HT-29 (cell line): ENCODE measurements around the gene DHODH. TPM values are rescaled to one million over a fixed set of nuclear protein-coding genes. Genes with fewer than 3 reads are reported as not detected.
"Not testable (repeated sequence)": the region's sequence is repeated elsewhere in the genome, so short reads cannot be mapped to it uniquely, and the experiment has no call there.

Source experiments
- DNase-seq: peaks from one replicate; pipeline ENCODE4 v3.0.0-alpha.2; 2015; ENCODE audit warnings: low spot score
- total RNA-seq: library from RNA; depleted of rRNA; stranded (reverse); fragments of >200 nt; shearing (Covaris generic); gene quantifications from 2 replicates; pipeline ENCODE4 v1.2.3, GENCODE V29; 2014; rRNA removed

DHODH gene
- total RNA-seq, result 13.0 and 13.1 TPM in 2 replicates

DNA sequence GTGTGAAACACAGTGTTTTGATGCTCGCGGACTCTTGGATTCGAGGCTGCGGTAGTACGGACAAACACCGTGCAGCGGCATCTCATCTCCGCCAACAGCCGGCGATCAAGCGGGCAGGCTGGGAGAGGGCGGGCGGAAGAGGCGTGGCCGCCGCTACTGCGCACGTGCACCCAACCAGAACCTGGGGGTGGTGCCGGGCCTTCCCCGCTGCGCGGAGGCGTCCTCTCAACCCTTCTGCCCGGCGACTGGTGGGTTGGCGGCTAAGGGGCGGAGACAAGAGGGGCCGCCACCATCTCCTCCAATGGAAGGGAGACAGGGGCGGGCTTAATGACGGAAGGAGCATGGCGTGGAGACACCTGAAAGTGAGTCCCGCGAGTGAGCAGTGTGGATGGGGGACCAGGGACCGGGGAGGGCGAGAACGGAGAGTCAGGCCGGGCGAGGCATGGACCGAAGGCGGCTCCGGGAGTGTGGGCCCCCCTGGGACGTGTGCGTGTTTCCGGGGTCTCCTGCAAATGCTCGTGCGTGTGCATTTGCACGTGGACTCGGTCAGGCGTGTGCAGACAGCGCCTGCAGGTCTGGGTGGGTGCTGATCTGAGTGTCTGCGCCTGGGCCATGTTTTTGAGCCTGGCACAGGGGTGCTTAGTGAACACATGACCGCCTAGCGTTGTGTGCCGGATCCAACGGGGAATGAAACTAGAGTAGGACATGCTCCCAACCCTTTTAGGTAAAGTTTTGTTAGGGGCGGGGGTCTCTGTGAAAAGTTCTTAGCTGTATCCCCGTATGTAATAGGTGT is at the start of gene DHODH:
TSS of gene DHODH (plus strand) at position 321 of the 793 bp plus-strand sequence. CDS start at position 342, 21 bp downstream.
- DNase-seq, result peak; percentile 98

DNA sequence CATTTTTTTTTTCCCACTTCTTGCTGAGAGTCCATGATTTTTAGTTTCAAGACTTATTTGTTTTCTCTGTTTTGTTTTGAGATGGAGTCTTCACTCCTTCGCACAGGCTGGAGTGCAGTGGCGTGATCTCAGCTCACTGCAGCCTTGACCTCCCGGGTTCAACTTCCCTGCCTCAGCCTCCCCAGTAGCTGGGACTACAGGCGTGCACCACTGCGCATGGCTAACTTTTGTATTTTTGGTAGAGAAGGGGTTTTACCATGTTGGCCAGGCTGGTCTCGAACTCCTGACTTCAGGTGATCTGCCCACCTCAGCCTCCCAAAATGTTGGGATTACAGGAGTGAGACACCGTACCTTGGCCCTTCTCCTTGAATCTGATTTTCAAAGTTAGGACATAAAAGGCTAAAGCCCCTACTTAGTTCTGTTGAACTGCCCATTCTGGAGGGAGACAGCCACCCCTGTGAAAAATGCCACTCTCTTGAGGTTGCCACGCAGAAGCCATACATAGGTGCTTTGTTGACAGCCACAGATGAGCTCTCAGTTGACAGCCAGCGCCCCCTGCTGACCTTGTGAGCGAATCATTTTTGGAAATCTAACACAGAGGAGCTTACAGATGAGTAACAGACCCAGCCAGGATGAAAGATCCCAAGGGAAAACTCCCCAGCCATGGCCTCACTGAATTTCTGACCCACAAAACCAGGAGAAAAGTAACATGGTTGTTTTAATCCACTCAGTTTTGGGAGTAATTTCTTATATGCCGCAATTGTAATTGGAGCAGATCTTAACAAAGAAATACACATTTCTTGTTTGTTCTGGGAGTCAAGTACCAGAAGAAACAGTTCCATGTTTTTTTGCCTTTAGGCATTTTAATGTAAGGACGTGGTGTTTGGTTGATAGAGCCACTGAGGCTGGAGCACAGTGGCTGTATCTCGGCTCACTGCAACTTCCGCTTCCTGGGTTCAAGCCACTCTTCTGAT is 47.2 kb upstream of the DHODH start:
- peak; percentile 95 for DNase-seq

DNA sequence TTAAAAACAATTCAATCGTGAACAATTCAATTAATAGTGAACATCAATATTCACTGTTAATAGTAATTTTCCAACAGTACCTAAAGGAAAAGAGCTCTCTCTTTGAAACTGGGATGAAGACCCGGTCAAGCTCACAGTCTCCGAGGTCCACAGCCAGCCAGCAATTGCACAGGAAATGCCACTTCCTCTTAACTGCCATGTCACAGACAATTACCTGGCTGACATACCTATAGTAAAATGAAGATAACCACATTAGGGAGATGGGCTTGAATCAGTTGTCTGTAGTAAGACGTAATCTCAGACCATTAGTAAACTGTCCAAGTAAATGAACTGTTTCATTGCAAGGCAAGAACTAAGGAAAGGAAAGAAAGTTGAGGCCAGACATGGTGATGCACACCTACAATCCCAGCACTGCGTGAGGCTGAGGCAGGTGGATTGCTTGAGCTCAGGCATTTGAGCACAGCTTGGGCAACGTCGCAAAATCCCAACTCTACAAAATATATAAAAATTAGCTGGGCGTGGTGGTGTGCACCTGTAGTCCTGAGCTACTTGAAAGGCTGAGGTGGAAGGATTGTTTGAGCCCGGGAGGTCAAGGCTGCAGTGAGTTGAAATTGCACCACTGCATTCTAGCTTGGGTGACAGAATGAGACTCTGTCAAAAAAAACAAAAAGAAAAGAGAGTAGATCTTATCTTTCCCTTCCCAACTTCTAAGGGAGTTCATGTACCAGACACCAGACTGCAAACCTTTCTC is 45.2 kb upstream of the DHODH start:
- no peak for DNase-seq

DNA sequence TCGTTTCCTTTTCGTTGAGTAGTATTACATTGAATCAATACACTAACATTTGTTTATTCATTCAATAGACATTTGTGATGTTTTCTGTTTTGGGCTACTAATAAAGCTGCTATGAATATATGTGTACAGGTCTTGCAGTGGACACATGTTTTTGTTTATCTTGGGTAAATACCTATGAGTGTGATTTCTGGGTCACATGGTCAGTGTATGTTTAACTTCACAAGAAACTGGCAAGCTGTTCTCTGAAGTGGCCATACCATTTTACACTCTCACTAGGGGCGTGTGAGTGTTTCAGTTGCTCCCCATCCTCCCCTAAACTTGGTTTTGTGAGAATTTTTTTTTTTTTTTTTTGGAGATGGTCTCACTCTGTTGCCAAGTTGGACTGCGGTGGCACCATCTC is 43.3 kb upstream of the DHODH start:
- no peak for DNase-seq

DNA sequence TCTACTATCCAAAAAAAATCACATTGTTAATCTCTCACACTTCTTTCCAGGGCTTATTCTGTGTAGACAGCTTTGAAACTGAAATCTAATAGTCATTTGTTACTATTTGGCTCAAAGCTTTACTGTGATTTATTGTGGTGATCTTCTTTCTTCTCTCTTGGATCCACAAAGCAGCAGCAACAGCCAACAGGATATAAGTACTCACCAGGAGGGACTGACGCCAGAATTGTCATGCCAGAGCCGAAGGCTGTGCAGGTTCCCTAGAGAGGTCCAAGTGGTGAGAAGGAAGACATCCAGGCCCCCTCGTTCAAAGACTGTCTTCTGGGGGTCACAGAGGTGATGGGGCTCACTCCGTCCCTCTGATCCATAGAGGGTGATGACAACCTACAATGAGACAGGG is 41.6 kb upstream of the DHODH start:
- DNase-seq, result no peak

DNA sequence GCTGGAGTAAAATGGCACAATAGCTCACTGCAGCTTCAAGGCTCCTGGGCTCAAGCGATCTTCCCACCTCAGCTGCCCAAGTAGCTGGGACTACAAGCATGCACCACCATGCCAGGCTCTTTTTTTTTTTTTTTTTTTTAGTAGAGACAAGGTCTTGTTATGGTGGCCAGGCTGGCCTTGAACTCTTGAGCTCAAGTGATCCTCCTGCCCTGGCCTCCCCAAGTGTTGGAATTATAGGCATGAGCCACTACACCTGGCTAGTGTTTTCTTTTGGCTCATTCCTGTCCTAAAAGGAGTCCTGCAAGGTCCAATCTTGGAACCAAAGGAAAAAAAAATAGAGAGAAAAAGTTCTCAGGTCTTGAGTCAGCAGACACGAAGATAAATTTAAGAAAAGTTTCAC is 39.2 kb upstream of the DHODH start:
- no peak for DNase-seq

DNA sequence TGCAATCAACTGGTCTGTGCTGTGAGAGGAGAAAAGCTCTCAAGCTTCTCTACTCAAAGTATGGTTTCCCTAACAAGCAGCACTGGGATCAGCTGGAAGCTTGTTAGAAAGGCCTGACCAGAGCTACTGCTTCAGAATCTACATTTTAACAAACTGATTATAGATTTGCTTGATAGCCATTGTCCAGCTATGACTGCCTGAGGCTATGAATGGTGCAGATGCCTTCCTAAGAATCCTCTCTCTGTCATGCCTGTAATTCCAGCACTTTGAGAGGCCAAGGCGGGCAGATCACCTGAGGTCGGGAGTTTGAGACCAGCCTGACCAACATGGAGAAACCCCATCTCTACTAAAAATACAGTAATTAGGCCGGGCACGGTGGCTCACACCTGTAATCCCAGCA is 37.0 kb upstream of the DHODH start:
- DNase-seq, result no peak

DNA sequence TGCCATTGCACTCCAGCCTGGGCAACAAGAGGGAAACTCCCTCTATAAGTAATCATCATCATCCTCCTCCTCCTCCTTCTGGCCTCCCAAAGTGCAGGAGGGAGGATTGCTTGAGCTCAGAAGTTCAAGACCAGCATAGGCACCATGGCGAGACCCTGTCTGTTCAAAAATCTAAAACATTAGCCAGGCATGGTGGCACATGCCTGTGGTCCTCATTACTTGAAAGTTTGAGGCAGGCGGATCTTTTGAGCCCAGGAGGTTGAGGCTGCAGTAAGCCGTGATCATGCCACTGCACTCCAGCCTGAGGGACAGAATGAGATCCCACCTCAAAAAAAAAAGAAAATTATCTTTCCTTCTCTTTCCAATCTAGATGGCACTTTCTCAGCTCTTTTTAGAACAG is 36.2 kb upstream of the DHODH start:
- no peak for DNase-seq

DNA sequence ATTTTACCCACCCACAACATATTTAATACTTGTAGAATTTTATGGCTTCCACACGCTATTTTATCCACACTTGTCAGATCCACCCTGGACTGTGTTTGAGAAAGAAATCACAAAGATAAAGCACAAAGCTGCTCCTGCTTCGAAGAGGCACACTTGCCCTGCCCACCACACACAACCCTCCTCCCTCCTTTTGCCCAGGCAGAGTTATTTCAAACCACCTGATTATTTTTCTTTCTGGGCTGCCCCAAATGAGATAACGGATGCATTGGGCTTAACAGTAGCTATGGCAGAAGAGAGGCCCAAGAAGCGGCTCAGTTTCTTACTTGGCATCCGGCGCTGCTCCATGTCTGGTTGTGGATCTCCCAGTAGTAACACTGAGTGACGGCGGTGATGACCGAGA is 35.5 kb upstream of the DHODH start:
- no peak for DNase-seq

DNA sequence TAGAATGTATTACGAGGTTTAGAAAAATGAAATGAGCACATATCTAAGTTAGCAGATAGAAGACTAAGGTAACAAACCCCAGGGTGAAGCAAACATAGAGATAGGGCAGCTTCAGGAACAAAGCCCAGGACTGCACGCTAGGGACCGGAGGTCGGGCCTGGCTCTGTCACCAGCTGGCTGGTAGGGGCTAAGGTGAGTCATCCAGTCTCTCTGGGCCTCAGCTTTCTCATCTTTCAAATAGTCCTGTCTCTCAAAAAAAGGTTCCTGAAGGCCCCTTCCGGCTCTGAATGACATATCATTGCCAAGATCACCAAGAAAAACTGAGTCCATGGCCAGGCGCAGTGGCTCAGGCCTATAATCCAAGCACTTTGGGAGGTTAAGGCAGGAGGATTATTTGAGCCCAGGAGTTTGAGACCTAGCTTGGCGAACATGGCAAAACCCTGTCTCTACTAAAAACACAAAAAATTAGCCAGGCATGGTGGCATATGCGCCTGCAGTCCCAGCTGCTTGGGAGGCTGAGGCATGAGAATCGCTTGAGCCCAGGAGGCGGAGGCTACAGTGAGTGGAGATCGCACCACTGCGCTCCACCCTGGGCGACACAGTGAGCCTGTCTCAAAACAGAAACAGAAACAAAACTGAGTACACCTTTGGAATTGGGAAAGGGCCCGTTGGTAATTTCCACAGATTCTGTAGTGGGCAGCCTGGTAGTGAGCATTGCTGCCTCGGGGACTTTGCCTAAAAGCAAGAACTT is 34.3 kb upstream of the DHODH start:
- no peak for DNase-seq

DNA sequence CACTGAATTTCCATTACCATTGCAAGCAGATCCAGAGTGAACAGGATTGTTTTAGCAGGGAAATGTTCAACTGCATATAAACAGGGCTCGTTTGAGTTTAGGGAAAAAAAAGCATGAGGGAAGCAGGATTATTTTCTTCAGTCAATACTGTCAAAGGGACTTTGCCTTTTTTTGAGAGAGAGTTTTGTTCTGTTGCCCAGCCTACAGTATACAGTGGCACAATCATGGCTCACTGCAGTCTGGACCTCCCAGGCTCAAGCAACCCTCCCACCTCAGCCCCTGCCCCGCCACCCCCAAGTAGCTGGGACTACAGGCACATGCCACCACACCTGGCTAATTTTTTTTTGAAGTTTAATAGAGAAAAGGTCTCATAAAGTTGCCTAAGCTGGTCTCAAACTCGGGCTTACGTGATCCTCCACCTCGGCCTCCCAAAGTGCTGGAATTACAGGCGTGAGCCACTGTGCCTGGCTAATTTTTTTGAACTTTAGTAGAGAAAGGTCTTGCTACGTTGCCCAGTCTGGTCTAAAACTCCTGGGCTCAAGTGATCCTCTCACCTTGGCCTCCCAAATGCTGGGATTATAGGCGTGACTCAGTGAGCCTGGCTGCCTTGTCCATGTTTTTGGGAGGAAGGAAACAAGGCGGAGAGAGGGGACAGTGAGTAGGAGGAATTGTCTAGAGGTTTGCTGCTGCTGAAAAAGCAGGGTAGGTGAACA is 23.1 kb upstream of the DHODH start:
- no peak for DNase-seq

DNA sequence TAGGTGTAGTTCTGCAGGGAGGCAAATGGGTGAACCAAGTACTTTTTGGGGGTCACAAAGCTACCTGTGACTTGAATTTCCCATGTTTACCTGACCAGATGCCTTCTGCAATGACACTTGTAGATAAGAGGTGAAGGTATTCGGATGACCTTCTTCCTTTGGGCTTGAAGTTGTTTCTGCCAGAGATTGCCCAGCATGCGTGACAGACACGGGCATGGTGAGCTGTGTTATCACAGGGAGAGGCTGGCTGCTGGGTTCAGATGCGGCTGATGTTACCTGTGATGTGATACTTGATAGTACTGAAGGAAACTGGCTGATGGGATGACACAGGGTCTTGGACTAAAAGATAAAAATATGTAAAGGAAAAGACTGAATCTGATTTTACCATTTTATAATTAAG is 22.4 kb upstream of the DHODH start:
- no peak for DNase-seq

DNA sequence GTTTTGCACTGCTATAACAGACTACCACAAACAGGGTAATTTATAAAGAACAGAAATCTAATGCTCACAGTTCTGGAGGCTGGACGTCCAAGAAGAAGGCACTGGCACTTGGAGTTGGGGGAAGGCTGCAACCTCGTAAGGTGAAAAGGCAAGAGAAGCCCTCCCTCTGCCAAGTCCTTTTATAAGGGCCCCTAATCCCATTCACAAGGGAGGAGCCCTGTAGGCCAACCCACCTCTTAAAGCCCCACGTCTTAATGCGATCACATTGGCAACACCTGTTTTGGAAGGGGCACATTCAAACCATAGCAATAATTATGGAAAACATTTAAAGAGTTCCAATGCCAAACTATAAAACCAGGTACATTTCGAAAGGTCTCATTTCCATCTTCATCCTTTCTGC is 13.5 kb upstream of the DHODH start:
- no peak for DNase-seq

DNA sequence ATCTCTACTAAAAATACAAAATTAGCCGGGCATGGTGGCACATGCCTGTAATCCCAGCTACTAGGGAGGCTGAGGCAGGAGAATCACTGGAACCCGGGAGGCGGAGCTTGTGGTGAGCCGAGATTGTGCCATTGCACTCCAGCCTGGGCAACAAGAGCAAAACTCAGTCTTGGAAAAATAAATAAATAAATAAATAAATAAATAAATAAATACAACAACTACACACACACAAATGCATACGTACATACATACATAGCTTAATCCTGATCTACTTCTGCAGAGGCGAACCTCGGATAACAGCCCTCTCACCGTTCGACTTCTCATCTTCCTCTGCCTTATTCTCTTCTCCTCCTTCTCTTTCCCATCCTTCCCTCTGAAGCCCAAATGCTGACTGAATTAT is 11.0 kb upstream of the DHODH start:
- not testable (repeated sequence) for DNase-seq

DNA sequence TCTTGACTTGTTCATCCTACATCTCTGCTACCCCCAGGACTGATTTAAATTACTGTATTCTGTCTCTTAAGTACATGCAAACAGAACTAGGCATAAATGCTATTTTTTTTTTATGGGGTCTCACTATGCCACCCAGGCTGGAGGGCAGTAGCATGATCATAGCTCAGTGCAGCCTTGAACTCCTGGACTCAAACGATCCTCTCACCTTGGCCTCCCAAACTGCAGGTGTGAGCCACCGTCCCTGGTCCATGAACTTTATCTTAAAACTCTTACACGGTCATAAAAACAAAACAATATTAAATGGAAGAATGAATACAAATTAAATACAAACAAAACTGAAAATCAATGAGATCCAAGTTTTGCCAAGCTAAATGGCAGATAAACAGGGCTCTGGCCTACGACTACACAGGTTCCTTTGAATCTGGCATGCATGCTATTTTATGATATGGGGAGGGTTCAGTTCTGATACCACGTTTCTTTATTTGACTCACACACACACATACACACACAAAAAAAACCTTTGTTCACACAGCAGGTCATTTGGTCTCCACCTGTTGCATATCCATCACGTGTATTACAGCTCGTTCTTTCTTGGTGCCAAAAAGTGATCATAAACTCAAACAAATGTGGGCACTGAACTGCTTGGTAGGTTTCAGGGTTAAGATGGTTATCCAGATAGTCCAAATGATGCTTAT is 7.2 kb upstream of the DHODH start:
- no peak for DNase-seq

DNA sequence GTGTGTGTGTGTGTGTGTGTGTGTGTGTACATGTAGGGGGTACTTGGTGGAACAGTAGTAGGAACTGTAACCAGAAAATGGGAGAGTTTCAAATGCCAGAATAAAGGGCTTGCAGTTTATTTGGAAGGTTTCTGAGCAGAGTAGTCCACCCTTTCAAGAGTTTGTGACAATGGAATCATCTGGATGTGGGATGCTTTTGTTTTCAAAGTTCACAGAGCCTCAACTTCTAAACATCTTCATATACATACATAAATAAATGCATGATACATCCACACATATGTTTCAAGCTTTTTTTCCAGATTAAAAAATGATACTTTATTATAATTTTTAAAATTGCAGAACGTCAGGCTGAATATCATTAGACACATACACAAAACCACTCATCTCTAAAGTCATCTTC is 5.9 kb upstream of the DHODH start:
- DNase-seq, result no peak

DNA sequence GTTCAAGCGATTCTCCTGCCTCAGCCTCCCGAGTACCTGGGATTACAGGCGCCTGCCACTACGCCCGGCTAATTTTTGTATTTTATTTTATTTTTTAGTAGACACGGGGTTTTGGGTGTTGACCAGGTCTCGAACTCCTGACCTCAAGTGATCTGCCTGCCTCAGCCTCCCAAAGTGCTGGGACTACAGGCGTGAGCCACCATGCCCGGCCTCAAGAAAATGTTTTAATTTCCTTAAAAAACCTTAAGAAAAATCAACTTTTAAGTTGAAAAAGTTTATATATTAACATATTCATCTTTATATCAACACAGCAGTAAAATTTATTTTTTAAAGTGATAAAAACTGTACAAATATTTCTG is 500 bp upstream of the DHODH start:
- not testable (repeated sequence) for DNase-seq

DNA sequence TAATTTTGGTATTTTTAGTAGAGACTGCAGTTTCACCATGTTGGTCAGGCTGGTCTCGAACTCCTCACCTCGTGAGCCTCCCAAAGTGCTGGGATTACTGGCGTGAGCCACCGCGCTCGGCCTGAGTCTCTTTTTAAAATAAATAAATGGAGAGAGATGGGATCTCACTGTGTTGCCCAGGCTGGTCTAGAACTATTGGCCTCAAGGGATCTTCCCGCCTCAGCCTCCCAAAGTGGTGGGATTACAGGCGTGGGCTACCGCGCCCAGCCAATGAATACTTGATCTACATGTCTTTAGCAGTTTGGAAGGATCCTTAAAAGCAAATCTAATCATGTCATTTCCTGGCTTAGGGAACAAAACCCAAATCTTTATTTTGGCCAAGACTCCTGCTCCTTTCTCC is 1.2 kb downstream of the DHODH start:
- DNase-seq, result no peak

DNA sequence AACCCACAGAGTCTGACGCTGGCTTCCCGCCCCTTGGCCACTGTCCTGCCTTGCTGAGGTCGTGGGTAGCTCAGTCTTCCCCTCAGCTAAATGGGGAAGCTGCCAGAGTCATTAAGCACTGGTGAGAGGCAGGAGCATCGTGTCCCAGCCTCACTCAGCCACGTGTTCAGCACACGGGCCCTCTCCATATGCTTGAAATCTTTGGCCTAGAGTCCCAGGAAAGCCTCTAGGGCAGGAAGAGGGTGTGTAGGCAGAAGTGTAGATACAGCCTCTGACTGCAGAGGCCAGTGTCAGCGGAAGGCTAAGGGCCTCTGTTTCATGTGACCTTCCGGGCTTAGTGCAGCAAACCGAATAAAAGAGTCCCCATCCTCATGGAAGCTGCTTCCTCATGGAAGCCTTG is 4.1 kb downstream of the DHODH start:
- no peak for DNase-seq

DNA sequence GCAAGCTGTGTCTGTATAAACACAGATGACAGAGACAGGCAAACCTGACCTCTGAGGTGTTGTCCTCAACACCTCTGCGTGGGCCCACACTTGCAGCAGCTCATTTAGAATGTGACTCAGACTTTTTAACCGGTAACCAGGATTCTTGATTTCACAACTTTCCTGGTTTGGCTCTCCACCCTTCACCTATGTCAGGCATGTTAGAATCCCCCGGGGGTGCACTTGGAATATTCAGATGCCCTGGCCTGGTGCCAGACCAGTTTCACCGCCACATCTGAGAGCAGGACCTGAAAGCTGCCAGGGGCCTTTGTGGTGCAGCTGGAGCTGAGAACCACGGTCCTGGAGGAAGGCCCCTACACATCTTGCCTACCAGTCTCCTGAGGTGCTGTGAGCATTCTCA is 4.8 kb downstream of the DHODH start:
- DNase-seq, result no peak
